SK-N-SH (cell line): ENCODE results near the gene NDUFB6. TPM values are rescaled to one million over a fixed set of nuclear protein-coding genes. Genes with fewer than 3 reads are reported as not detected.

Experiments used
- RAD21 ChIP-seq: IDR thresholded peaks from 2 replicates; pipeline ENCODE4 v1.6.1; 2012; ENCODE audit warnings: mild to moderate bottlenecking, low read length
- polyA plus RNA-seq, 3 experiments: library from polyadenylated mRNA; depleted of rRNA; stranded (reverse); fragments of >200 nt; gene quantifications; 2 replicates each; pipeline ENCODE4 v1.2.3, GENCODE V29; 2012
- TF ChIP-seq, protein P1 (sequence below): IDR thresholded peaks from 2 replicates; pipeline ENCODE4 v1.4.0; 2012; ENCODE audit warnings: low read depth, borderline replicate concordance

Gene NDUFB6
- polyA plus RNA-seq, 1 of the 3 experiments (the other 2 are of a cell fraction) = 96.2 TPM

DNA sequence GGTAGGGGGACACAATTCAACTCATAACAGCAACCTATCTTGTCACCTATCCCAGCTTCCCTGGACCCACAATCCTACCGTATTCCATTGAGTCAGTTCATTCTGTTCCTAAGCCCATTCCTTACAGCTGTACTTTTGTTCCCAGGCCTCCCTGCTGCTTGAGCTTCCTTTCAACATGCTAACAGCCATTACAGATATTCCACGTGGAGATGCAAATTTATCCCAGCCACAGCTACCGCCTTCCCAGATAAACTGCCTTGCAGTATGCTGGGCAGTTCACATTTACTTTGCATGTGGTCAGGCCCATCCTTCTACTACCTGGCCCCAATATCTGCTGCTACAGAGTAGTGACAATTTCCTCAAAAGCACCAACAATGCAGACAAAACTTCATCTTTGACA, 70.0 kb downstream of the NDUFB6 start (continued):
- TF ChIP-seq, protein P1, sequence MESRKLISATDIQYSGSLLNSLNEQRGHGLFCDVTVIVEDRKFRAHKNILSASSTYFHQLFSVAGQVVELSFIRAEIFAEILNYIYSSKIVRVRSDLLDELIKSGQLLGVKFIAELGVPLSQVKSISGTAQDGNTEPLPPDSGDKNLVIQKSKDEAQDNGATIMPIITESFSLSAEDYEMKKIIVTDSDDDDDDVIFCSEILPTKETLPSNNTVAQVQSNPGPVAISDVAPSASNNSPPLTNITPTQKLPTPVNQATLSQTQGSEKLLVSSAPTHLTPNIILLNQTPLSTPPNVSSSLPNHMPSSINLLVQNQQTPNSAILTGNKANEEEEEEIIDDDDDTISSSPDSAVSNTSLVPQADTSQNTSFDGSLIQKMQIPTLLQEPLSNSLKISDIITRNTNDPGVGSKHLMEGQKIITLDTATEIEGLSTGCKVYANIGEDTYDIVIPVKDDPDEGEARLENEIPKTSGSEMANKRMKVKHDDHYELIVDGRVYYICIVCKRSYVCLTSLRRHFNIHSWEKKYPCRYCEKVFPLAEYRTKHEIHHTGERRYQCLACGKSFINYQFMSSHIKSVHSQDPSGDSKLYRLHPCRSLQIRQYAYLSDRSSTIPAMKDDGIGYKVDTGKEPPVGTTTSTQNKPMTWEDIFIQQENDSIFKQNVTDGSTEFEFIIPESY = no peak
- TF ChIP-seq RAD21 = no peak

Other genes starting within 250 kb of the NDUFB6 start
- 25.4 and 33.7 TPM in 2 replicates for gene ACO1, start 188.5 kb downstream of the NDUFB6 start, polyA plus RNA-seq (2012; rRNA removed)
- gene RIGI, start 47.0 kb downstream of the NDUFB6 start, polyA plus RNA-seq (2012; rRNA removed) = 1.5 and 2.5 TPM in 2 replicates
- gene SMIM27, start 20.8 kb downstream of the NDUFB6 start, polyA plus RNA-seq (2012; rRNA removed) = 5.9 and 6.0 TPM in 2 replicates
- gene TOPORS, start 20.6 kb downstream of the NDUFB6 start, polyA plus RNA-seq (2012; rRNA removed) = 4.9 and 6.1 TPM in 2 replicates
- 0.02 TPM in 1 of 2 replicates, not detected in the other for gene TAF1L, start 62.5 kb upstream of the NDUFB6 start, polyA plus RNA-seq (2012; rRNA removed)
- gene TMEM215, start 210.4 kb upstream of the NDUFB6 start, polyA plus RNA-seq (2012; rRNA removed) = not detected in 2 replicates